GM12873 (cell line): Measurements from ENCODE around the gene AFMID.

Experiments used
- CTCF ChIP-seq: IDR thresholded peaks from 2 replicates; pipeline ENCODE4 v1.5.1; 2012; ENCODE audit warnings: low read depth, mild to moderate bottlenecking, moderate library complexity, low read length, control low read depth; ENCODE audit not compliant: insufficient read depth; ENCODE audit errors: missing control alignments

AFMID gene

GRCh38 chr17:78230252-78230962, 43.2 kb downstream of the AFMID start:
- TF ChIP-seq CTCF: no peak

- TF ChIP-seq CTCF: no peak
These were observed 44.1 kb downstream of the AFMID start, which contains the start of gene TMEM235 for GRCh38 chr17:78230996-78231935. TMEM235 (plus strand) TSS chr17:78231631; CDS start chr17:78232024, 393 bp downstream.

GRCh38 chr17:78231991-78232858, 45.1 kb downstream of the AFMID start:
- no peak for TF ChIP-seq CTCF

GRCh38 chr17:78232859-78233173, 45.7 kb downstream of the AFMID start:
- TF ChIP-seq CTCF: no peak

- no peak for TF ChIP-seq CTCF
These were observed 46.5 kb downstream of the AFMID start for GRCh38 chr17:78233678-78234077.

GRCh38 chr17:78234261-78234865, 47.2 kb downstream of the AFMID start:
- TF ChIP-seq CTCF: no peak
